Panc1 (cell line): ENCODE measurements around the gene FKBP4.

ENCODE experiments used
- CTCF ChIP-seq: fragments of 450-650 bp; IDR thresholded peaks from 2 replicates; pipeline ENCODE4 v1.5.1; 2017; ENCODE audit warnings: mild to moderate bottlenecking
- POLR2AphosphoS5 ChIP-seq: IDR thresholded peaks from 2 replicates; pipeline ENCODE4 v1.6.1; 2012; ENCODE audit warnings: mild to moderate bottlenecking, low read depth, low read length, moderate library complexity

- no peak for TF ChIP-seq POLR2AphosphoS5
- no peak for TF ChIP-seq CTCF
These were observed 29.2 kb upstream of the FKBP4 start for GRCh38 chr12:2765608-2766007.
